GM21786 (cell line): ENCODE measurements around the gene KANK2.
"Not testable (repeated sequence)": the region's sequence is repeated elsewhere in the genome, so short reads cannot be mapped to it uniquely, and the experiment has no call there.

Experiments used
- ATAC-seq: cut with Tn5 transposase; IDR thresholded peaks from one replicate; pipeline ENCODE4 v1.9.1; 2021; ENCODE audit not compliant: unreplicated experiment

KANK2 gene

GRCh38 chr19:11142528-11143171 is 54.7 kb downstream of the KANK2 start:
- no peak for ATAC-seq

- no peak for ATAC-seq
Observed at GRCh38 chr19:11141937-11142527, 55.3 kb downstream of the KANK2 start.

GRCh38 chr19:11140896-11141295 is 56.4 kb downstream of the KANK2 start:
- ATAC-seq = no peak

- ATAC-seq = not testable (repeated sequence)
Observed at GRCh38 chr19:11140023-11140538, 57.3 kb downstream of the KANK2 start.

- no peak for ATAC-seq
Observed at GRCh38 chr19:11138601-11139300, 58.6 kb downstream of the KANK2 start.

- no peak for ATAC-seq
Observed at GRCh38 chr19:11137542-11138384, 59.6 kb downstream of the KANK2 start.

- ATAC-seq = no peak
Observed at GRCh38 chr19:11136400-11137101, 60.8 kb downstream of the KANK2 start.

- ATAC-seq = no peak
Observed at GRCh38 chr19:11131471-11131870, 65.9 kb downstream of the KANK2 start.

GRCh38 chr19:11130824-11131455 is 66.4 kb downstream of the KANK2 start:
- ATAC-seq = no peak

- no peak for ATAC-seq
Observed at GRCh38 chr19:11127905-11128304, 69.4 kb downstream of the KANK2 start.

- ATAC-seq = no peak
Observed at GRCh38 chr19:11125994-11126685, 71.2 kb downstream of the KANK2 start.

- ATAC-seq = not testable (repeated sequence)
Observed at GRCh38 chr19:11124157-11124556, 73.2 kb downstream of the KANK2 start.

- no peak for ATAC-seq
Observed at GRCh38 chr19:11123114-11123513, 74.2 kb downstream of the KANK2 start.

GRCh38 chr19:11121963-11122362 is 75.4 kb downstream of the KANK2 start:
- not testable (repeated sequence) for ATAC-seq

GRCh38 chr19:11116507-11116906 is 80.8 kb downstream of the KANK2 start:
- ATAC-seq = no peak

- ATAC-seq = no peak
Observed at GRCh38 chr19:11115895-11116446, 81.4 kb downstream of the KANK2 start.

- ATAC-seq = no peak
Observed at GRCh38 chr19:11115042-11115441, 82.3 kb downstream of the KANK2 start.
